SK-N-SH treated with all-trans-retinoic acid at 6 μM for 48 hours (cell line): ENCODE results near the gene CACNA1C.

Experiments used
- ESRRG ChIP-seq: fragments of 250-450 bp; sonication (Bioruptor Pico); IDR thresholded peaks from 2 replicates; pipeline ENCODE4 v1.6.1; 2021; ENCODE audit warnings: mild to moderate bottlenecking
- OSR1 ChIP-seq: fragments of 250-450 bp; sonication (Bioruptor Pico); IDR thresholded peaks from 2 replicates; pipeline ENCODE4 v1.8.0; 2022; ENCODE audit warnings: moderate library complexity, mild to moderate bottlenecking, inconsistent platforms
- ZC3H10 ChIP-seq: fragments of 250-450 bp; sonication (Bioruptor Pico); IDR thresholded peaks from 2 replicates; pipeline ENCODE4 v1.5.1; 2021; ENCODE audit warnings: mild to moderate bottlenecking, moderate library complexity
- ZFP30 ChIP-seq: fragments of 450-650 bp; formaldehyde crosslinking; IDR thresholded peaks from 2 replicates; pipeline ENCODE4 v1.5.0; 2022; ENCODE audit warnings: mild to moderate bottlenecking, moderate library complexity
- ZNF8 ChIP-seq: fragments of 450-650 bp; formaldehyde crosslinking; IDR thresholded peaks from 2 replicates; pipeline ENCODE4 v1.5.0; 2020; ENCODE audit warnings: mild to moderate bottlenecking, moderate library complexity

GRCh38 chr12:2231956-2232355, 179.2 kb downstream of the CACNA1C start:
- TF ChIP-seq ZC3H10 (CRISPR knock-in tag) (no peak), ZNF8 (CRISPR knock-in tag) (no peak), OSR1 (no peak), ESRRG (CRISPR knock-in tag) (no peak), ZFP30 (CRISPR knock-in tag) (no peak)
